K562 (cell line): Measurements from ENCODE around the gene PARP9.

Source experiments
- CBX3 ChIP-seq, 2 experiments: IDR thresholded peaks; 1 replicate in 1 of 2; 2 replicates in 1 of 2; pipeline ENCODE4 v1.6.1; 2012; ENCODE audit warnings: inconsistent platforms in 2 of 2, low read length in 2 of 2, borderline replicate concordance in 1 of 2, control low read depth in 1 of 2
- CEBPB ChIP-seq: fragments of 450-650 bp; IDR thresholded peaks from 2 replicates; pipeline ENCODE4 v1.6.1; 2016; ENCODE audit warnings: missing genetic modification characterization, missing compliant biosample characterization
- CTCF ChIP-seq, 3 experiments: IDR thresholded peaks in 2 of 3; conservative IDR thresholded peaks in 1 of 3; 2 replicates each; pipeline ENCODE4 v1.5.1; 2011 to 2012; ENCODE audit warnings: low read length in 3 of 3, mild to moderate bottlenecking in 3 of 3, control low read depth in 2 of 3, improper control_type of control experiment in 1 of 3, inconsistent platforms in 1 of 3, low read depth in 1 of 3, mixed read lengths in 1 of 3, moderate library complexity in 1 of 3; ENCODE audit not compliant: insufficient read depth in 2 of 3
- HLTF ChIP-seq: fragments of 450-650 bp; IDR thresholded peaks from 2 replicates; pipeline ENCODE4 v1.6.1; 2016
- KLF10 ChIP-seq: fragments of 250-450 bp; sonication (Bioruptor Pico); IDR thresholded peaks from 2 replicates; pipeline ENCODE4 v1.6.1; 2021; ENCODE audit warnings: matching md5 sums
- NR3C1 ChIP-seq: sonication (generic); formaldehyde crosslinking; IDR thresholded peaks from 2 replicates; pipeline ENCODE4 v1.8.1; 2022; ENCODE audit warnings: missing genetic modification reagents
- POLR2AphosphoS5 ChIP-seq: IDR thresholded peaks from 2 replicates; pipeline ENCODE4 v1.6.1; 2011; ENCODE audit warnings: mild to moderate bottlenecking, low read depth, low read length, moderate library complexity; ENCODE audit not compliant: control insufficient read depth, insufficient read depth

GRCh38 chr3:122581622-122582021 lies 17.5 kb upstream of the PARP9 start:
- TF ChIP-seq CEBPB: no peak
- no peak for TF ChIP-seq CTCF (IDR thresholded peaks at IDR 0.05 in 2 of 3, conservative IDR thresholded peaks at IDR 0.05 in 1 of 3; ENCODE audit: insufficient read depth in 2 of 3, low read depth in 1 of 3, low read length in 3 of 3)
- no peak; a peak in 1 of 3 replicates for TF ChIP-seq CBX3 (IDR thresholded peaks at IDR 0.05; ENCODE audit: borderline replicate concordance in 1 of 2, low read length in 2 of 2)
- no peak for TF ChIP-seq POLR2AphosphoS5
- TF ChIP-seq NR3C1 (CRISPR knock-in tag): no peak
- TF ChIP-seq KLF10 (CRISPR knock-in tag): no peak
- TF ChIP-seq HLTF: no peak
